ENCODE measurements around the gene UBD. TPM values are rescaled to one million over a fixed set of nuclear protein-coding genes. Genes with fewer than 3 reads are reported as not detected.

UBD gene
- total RNA-seq, 1 donor from 2014 or later: not detected

- DNase-seq (ENCODE audit: low spot score): no peak
- Mint-ChIP-seq H3K27ac (ENCODE audit: unreplicated experiment) (no peak overlapping the region), H3K9me3 (ENCODE audit: low read depth) (no peaks in the 10 kb centered on the region), H3K4me1 (ENCODE audit: low read depth) (no peaks in the 10 kb centered on the region), H3K4me3 (ENCODE audit: unreplicated experiment) (no peak overlapping the region), H3K36me3 (ENCODE audit: low read depth) (no peaks in the 10 kb centered on the region), H3K27me3 (ENCODE audit: low read depth) (peaks cover 20% of the 10 kb centered on the region)
- no peak for TF ChIP-seq CTCF (IDR thresholded peaks at IDR 0.05)
Measured at GRCh38 chr6:29590218-29590808, 30.8 kb upstream of the UBD start.

GRCh38 chr6:29589423-29590048 lies 30.0 kb upstream of the UBD start:
- Mint-ChIP-seq H3K36me3 (ENCODE audit: low read depth) (no peaks in the 10 kb centered on the region), H3K4me1 (ENCODE audit: low read depth) (no peaks in the 10 kb centered on the region), H3K4me3 (ENCODE audit: unreplicated experiment) (no peak overlapping the region), H3K9me3 (ENCODE audit: low read depth) (no peaks in the 10 kb centered on the region), H3K27me3 (ENCODE audit: low read depth) (peaks cover 20% of the 10 kb centered on the region), H3K27ac (ENCODE audit: unreplicated experiment) (no peak overlapping the region)
- no peak for DNase-seq (ENCODE audit: low spot score)
- TF ChIP-seq CTCF (IDR thresholded peaks at IDR 0.05): peak; percentile 94

GRCh38 chr6:29584821-29585220 lies 25.3 kb upstream of the UBD start, which contains the start of gene OR2H2:
OR2H2 (plus strand) TSS chr6:29585121; CDS start chr6:29587945, 2,824 bp downstream.
- H3K27ac Mint-ChIP-seq (ENCODE audit: unreplicated experiment): no peak within 1 kb of the TSS
- no peaks in the 10 kb centered on the region for H3K36me3 Mint-ChIP-seq (ENCODE audit: low read depth)
- H3K27me3 Mint-ChIP-seq (ENCODE audit: low read depth): peaks cover 30% of the 10 kb centered on the region
- H3K9me3 Mint-ChIP-seq (ENCODE audit: low read depth): no peaks in the 10 kb centered on the region
- no peak within 1 kb of the TSS for H3K4me3 Mint-ChIP-seq (ENCODE audit: unreplicated experiment)
- no peak for TF ChIP-seq CTCF (IDR thresholded peaks at IDR 0.05)
- no peaks in the 10 kb centered on the region for H3K4me1 Mint-ChIP-seq (ENCODE audit: low read depth)
- no peak for DNase-seq (ENCODE audit: low spot score)

GRCh38 chr6:29577544-29577943 lies 18.0 kb upstream of the UBD start:
- H3K27me3 Mint-ChIP-seq (ENCODE audit: low read depth): peaks cover 29% of the 10 kb centered on the region
- H3K36me3 Mint-ChIP-seq (ENCODE audit: low read depth): no peaks in the 10 kb centered on the region
- no peak overlapping the region for H3K27ac Mint-ChIP-seq (ENCODE audit: unreplicated experiment)
- no peaks in the 10 kb centered on the region for H3K4me1 Mint-ChIP-seq (ENCODE audit: low read depth)
- no peak for TF ChIP-seq CTCF (IDR thresholded peaks at IDR 0.05)
- no peaks in the 10 kb centered on the region for H3K9me3 Mint-ChIP-seq (ENCODE audit: low read depth)
- no peak overlapping the region for H3K4me3 Mint-ChIP-seq (ENCODE audit: unreplicated experiment)
- DNase-seq (ENCODE audit: low spot score): no peak

GRCh38 chr6:29576056-29576455 lies 16.5 kb upstream of the UBD start:
- DNase-seq (ENCODE audit: low spot score): no peak
- TF ChIP-seq CTCF (IDR thresholded peaks at IDR 0.05): no peak
- H3K27ac Mint-ChIP-seq (ENCODE audit: unreplicated experiment): no peak overlapping the region
- no peak overlapping the region for H3K4me3 Mint-ChIP-seq (ENCODE audit: unreplicated experiment)
- H3K4me1 Mint-ChIP-seq (ENCODE audit: low read depth): no peaks in the 10 kb centered on the region
- peaks cover 2% of the 10 kb centered on the region for H3K36me3 Mint-ChIP-seq (ENCODE audit: low read depth)
- H3K27me3 Mint-ChIP-seq (ENCODE audit: low read depth): peaks cover 41% of the 10 kb centered on the region
- no peaks in the 10 kb centered on the region for H3K9me3 Mint-ChIP-seq (ENCODE audit: low read depth)
